ENCODE data around the gene EYS. TPM values are rescaled to one million over a fixed set of nuclear protein-coding genes. Genes with fewer than 3 reads are reported as not detected.

The EYS gene
- total RNA-seq, 4 donors from 2014 or later: 0.12 to 1.4 (median 0.22) TPM

- TF ChIP-seq CTCF (IDR thresholded peaks at IDR 0.05): no peak
- ATAC-seq (ENCODE audit: low FRiP score) (no peak), DNase-seq (ENCODE audit: low spot score) (no peak)
Measured at GRCh38 chr6:64812138-64812537, 894.9 kb downstream of the EYS start.

GRCh38 chr6:64811119-64811518 lies 895.9 kb downstream of the EYS start:
- TF ChIP-seq CTCF (IDR thresholded peaks at IDR 0.05): no peak
- DNase-seq (ENCODE audit: low spot score): no peak
- ATAC-seq (ENCODE audit: low FRiP score): no peak

- DNase-seq (ENCODE audit: low spot score): no peak
- ATAC-seq (ENCODE audit: low FRiP score): no peak
- TF ChIP-seq CTCF (IDR thresholded peaks at IDR 0.05): no peak
Measured at GRCh38 chr6:64807785-64808184, 899.2 kb downstream of the EYS start.

- no peak for DNase-seq (ENCODE audit: low spot score)
- no peak for TF ChIP-seq CTCF (IDR thresholded peaks at IDR 0.05)
Measured at GRCh38 chr6:64803470-64804166, 903.4 kb downstream of the EYS start.

GRCh38 chr6:64792534-64792933 lies 914.5 kb downstream of the EYS start:
- DNase-seq (ENCODE audit: low spot score): no peak

More at GRCh38 chr6:64803470-64804166, 903.4 kb downstream of the EYS start:
- no peak for ATAC-seq (ENCODE audit: low FRiP score)

GRCh38 chr6:64789476-64789875 lies 917.5 kb downstream of the EYS start:
- DNase-seq (ENCODE audit: low spot score) (no peak), ATAC-seq (ENCODE audit: low FRiP score) (no peak)
- no peak for TF ChIP-seq CTCF (IDR thresholded peaks at IDR 0.05)

More at GRCh38 chr6:64792534-64792933, 914.5 kb downstream of the EYS start:
- ATAC-seq (ENCODE audit: low FRiP score): no peak
- no peak for TF ChIP-seq CTCF (IDR thresholded peaks at IDR 0.05)

GRCh38 chr6:64786736-64787135 lies 920.3 kb downstream of the EYS start:
- ATAC-seq (ENCODE audit: low FRiP score) (no peak), DNase-seq (ENCODE audit: low spot score) (no peak)
- no peak for TF ChIP-seq CTCF (IDR thresholded peaks at IDR 0.05)

All from omental fat pad (tissue), 4 donors.